ENCODE data around the gene CAMSAP1. TPM values are rescaled to one million over a fixed set of nuclear protein-coding genes. Genes with fewer than 3 reads are reported as not detected.

The CAMSAP1 gene
- polyA plus RNA-seq, 1 donor from 2014 or later: 58.5 TPM

GRCh38 chr9:135794057-135794335 lies 113.3 kb downstream of the CAMSAP1 start:
- Histone ChIP-seq H4K20me1 (ENCODE audit: insufficient read depth) (no peaks in the 10 kb centered on the region), H3K27ac (ENCODE audit: low read length) (no peak overlapping the region), H3K4me3 (ENCODE audit: low read length) (no peak overlapping the region), H3K36me3 (ENCODE audit: insufficient read depth, low read length) (no peaks in the 10 kb centered on the region), H3K27me3 (ENCODE audit: insufficient read depth, low read depth, low read length) (no peaks in the 10 kb centered on the region), H3F3A (ENCODE audit: insufficient read depth, low read length, poor library complexity, severe bottlenecking) (no peaks in the 10 kb centered on the region), H3K4me2 (ENCODE audit: low read length) (no peak overlapping the region), H2AFZ (ENCODE audit: low read depth, low read length) (no peak overlapping the region), H3K9me2 (ENCODE audit: insufficient read depth, low read length) (no peaks in the 10 kb centered on the region), H3K9me3 (ENCODE audit: low read length) (no peaks in the 10 kb centered on the region), H3K9ac (ENCODE audit: low read length) (no peak overlapping the region), H3K79me2 (replicated peaks; ENCODE audit: insufficient read depth, low read length) (no peaks in the 10 kb centered on the region)
- TF ChIP-seq POLR2AphosphoS5 (IDR thresholded peaks at IDR 0.05): no peak
- TF ChIP-seq TAF1 (IDR thresholded peaks at IDR 0.05; ENCODE audit: low read depth): no peak

- H3K9me2 ChIP-seq (ENCODE audit: insufficient read depth, low read length): no peaks in the 10 kb centered on the region
- no peaks in the 10 kb centered on the region for H4K20me1 ChIP-seq (ENCODE audit: insufficient read depth)
- no peak overlapping the region for H3K4me2 ChIP-seq (ENCODE audit: low read length)
- H2AFZ ChIP-seq (ENCODE audit: low read depth, low read length): no peak overlapping the region
- no peak overlapping the region for H3K9ac ChIP-seq (ENCODE audit: low read length)
- TF ChIP-seq, protein P1, sequence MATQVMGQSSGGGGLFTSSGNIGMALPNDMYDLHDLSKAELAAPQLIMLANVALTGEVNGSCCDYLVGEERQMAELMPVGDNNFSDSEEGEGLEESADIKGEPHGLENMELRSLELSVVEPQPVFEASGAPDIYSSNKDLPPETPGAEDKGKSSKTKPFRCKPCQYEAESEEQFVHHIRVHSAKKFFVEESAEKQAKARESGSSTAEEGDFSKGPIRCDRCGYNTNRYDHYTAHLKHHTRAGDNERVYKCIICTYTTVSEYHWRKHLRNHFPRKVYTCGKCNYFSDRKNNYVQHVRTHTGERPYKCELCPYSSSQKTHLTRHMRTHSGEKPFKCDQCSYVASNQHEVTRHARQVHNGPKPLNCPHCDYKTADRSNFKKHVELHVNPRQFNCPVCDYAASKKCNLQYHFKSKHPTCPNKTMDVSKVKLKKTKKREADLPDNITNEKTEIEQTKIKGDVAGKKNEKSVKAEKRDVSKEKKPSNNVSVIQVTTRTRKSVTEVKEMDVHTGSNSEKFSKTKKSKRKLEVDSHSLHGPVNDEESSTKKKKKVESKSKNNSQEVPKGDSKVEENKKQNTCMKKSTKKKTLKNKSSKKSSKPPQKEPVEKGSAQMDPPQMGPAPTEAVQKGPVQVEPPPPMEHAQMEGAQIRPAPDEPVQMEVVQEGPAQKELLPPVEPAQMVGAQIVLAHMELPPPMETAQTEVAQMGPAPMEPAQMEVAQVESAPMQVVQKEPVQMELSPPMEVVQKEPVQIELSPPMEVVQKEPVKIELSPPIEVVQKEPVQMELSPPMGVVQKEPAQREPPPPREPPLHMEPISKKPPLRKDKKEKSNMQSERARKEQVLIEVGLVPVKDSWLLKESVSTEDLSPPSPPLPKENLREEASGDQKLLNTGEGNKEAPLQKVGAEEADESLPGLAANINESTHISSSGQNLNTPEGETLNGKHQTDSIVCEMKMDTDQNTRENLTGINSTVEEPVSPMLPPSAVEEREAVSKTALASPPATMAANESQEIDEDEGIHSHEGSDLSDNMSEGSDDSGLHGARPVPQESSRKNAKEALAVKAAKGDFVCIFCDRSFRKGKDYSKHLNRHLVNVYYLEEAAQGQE (IDR thresholded peaks at IDR 0.05; ENCODE audit: borderline replicate concordance): no peak
- no peak for TF ChIP-seq CTCF (IDR thresholded peaks at IDR 0.05; ENCODE audit: poor library complexity, severe bottlenecking)
- no peaks in the 10 kb centered on the region for H3K9me3 ChIP-seq (ENCODE audit: low read length)
- no peaks in the 10 kb centered on the region for H3K27me3 ChIP-seq (ENCODE audit: insufficient read depth, low read depth, low read length)
- H3K4me3 ChIP-seq (ENCODE audit: low read length): no peak overlapping the region
- no peaks in the 10 kb centered on the region for H3K79me2 ChIP-seq (replicated peaks; ENCODE audit: insufficient read depth, low read length)
- no peaks in the 10 kb centered on the region for H3K36me3 ChIP-seq (ENCODE audit: insufficient read depth, low read length)
- H3F3A ChIP-seq (ENCODE audit: insufficient read depth, low read length, poor library complexity, severe bottlenecking): no peaks in the 10 kb centered on the region
- no peak overlapping the region for H3K27ac ChIP-seq (ENCODE audit: low read length)
Observed at GRCh38 chr9:135793221-135794056, 113.9 kb downstream of the CAMSAP1 start.

- no peaks in the 10 kb centered on the region for H3K9me2 ChIP-seq (ENCODE audit: insufficient read depth, low read length)
- H3F3A ChIP-seq (ENCODE audit: insufficient read depth, low read length, poor library complexity, severe bottlenecking): no peaks in the 10 kb centered on the region
- H3K4me3 ChIP-seq (ENCODE audit: low read length): no peak overlapping the region
- H3K27ac ChIP-seq (ENCODE audit: low read length): no peak overlapping the region
- no peak overlapping the region for H2AFZ ChIP-seq (ENCODE audit: low read depth, low read length)
- H3K9me3 ChIP-seq (ENCODE audit: low read length): no peaks in the 10 kb centered on the region
- no peaks in the 10 kb centered on the region for H3K36me3 ChIP-seq (ENCODE audit: insufficient read depth, low read length)
- H3K27me3 ChIP-seq (ENCODE audit: insufficient read depth, low read depth, low read length): no peaks in the 10 kb centered on the region
- no peaks in the 10 kb centered on the region for H3K79me2 ChIP-seq (replicated peaks; ENCODE audit: insufficient read depth, low read length)
- no peak overlapping the region for H3K9ac ChIP-seq (ENCODE audit: low read length)
- H4K20me1 ChIP-seq (ENCODE audit: insufficient read depth): no peaks in the 10 kb centered on the region
- no peak overlapping the region for H3K4me2 ChIP-seq (ENCODE audit: low read length)
- TF ChIP-seq, protein P1 (IDR thresholded peaks at IDR 0.05; ENCODE audit: borderline replicate concordance): no peak
- TF ChIP-seq TAF1 (IDR thresholded peaks at IDR 0.05; ENCODE audit: low read depth) (no peak), SMC3 (conservative IDR thresholded peaks at IDR 0.05; ENCODE audit: poor library complexity) (no peak), EZH2 (IDR thresholded peaks at IDR 0.05; ENCODE audit: borderline replicate concordance, insufficient read depth, low read length, poor library complexity, severe bottlenecking) (no peak), POLR2AphosphoS5 (IDR thresholded peaks at IDR 0.05) (no peak), EP300 (conservative IDR thresholded peaks at IDR 0.05; ENCODE audit: poor library complexity, severe bottlenecking) (no peak), RAD21 (conservative IDR thresholded peaks at IDR 0.05) (no peak), MXI1 (conservative IDR thresholded peaks at IDR 0.05; ENCODE audit: poor library complexity, severe bottlenecking) (no peak)
Observed at GRCh38 chr9:135792268-135793128, 114.8 kb downstream of the CAMSAP1 start.

Data from neural cell (in vitro differentiated cells).